ENCODE measurements around the gene CCL17.

- TF ChIP-seq CTCF (IDR thresholded peaks at IDR 0.05) (no peak), POLR2A (IDR thresholded peaks at IDR 0.05) (no peak), POLR2AphosphoS5 (IDR thresholded peaks at IDR 0.05) (no peak)
These were observed 530 bp downstream of the CCL17 start for GRCh38 chr16:57405097-57405496.

Data from suprapubic skin (tissue), 4 donors.